ENCODE data around the gene CSPG4. TPM values are rescaled to one million over a fixed set of nuclear protein-coding genes. Genes with fewer than 3 reads are reported as not detected.
"Not testable (repeated sequence)": the region's sequence is repeated elsewhere in the genome, so short reads cannot be mapped to it uniquely, and the experiment has no call there.

The CSPG4 gene
- total RNA-seq, 2 experiments from 2014 or later, result 0.07 TPM; not detected in 1

- peaks cover 40% of the 10 kb centered on the region for H3K27me3 Mint-ChIP-seq
- H3K9me3 Mint-ChIP-seq (ENCODE audit: low read depth), result no peaks in the 10 kb centered on the region
- H3K4me1 Mint-ChIP-seq, result peaks cover 21% of the 10 kb centered on the region
- CTCF ChIA-PET, result no interaction called here
- no peak for DNase-seq
- ATAC-seq, result no peak
- no peak overlapping the region for H3K27ac Mint-ChIP-seq
- H3K36me3 Mint-ChIP-seq, result no peaks in the 10 kb centered on the region
- no peak overlapping the region for H3K4me3 Mint-ChIP-seq
These were observed 38.6 kb upstream of the CSPG4 start for GRCh38 chr15:75751116-75751875.

- Mint-ChIP-seq H3K27me3 (peaks cover 47% of the 10 kb centered on the region), H3K4me1 (peaks cover 21% of the 10 kb centered on the region), H3K4me3 (no peak overlapping the region), H3K27ac (no peak overlapping the region), H3K9me3 (ENCODE audit: low read depth) (no peaks in the 10 kb centered on the region), H3K36me3 (no peaks in the 10 kb centered on the region)
- DNase-seq (no peak), ATAC-seq (no peak)
- CTCF ChIA-PET, result interaction anchor here (0.8 kb wide), 1 partner anchor 12 kb away, joined by 3 read pairs; no protein-coding TSS in a partner anchor
These were observed 37.8 kb upstream of the CSPG4 start for GRCh38 chr15:75750261-75751050.

- Mint-ChIP-seq H3K27ac (no peak overlapping the region), H3K36me3 (no peaks in the 10 kb centered on the region), H3K9me3 (ENCODE audit: low read depth) (no peaks in the 10 kb centered on the region), H3K27me3 (peaks cover 51% of the 10 kb centered on the region), H3K4me1 (peaks cover 21% of the 10 kb centered on the region), H3K4me3 (no peak overlapping the region)
- DNase-seq (no peak), ATAC-seq (no peak)
- CTCF ChIA-PET, result interaction anchor here (0.8 kb wide), 1 partner anchor 11 kb away, joined by 3 read pairs; no protein-coding TSS in a partner anchor
These were observed 37.2 kb upstream of the CSPG4 start for GRCh38 chr15:75749820-75750219.

DNA sequence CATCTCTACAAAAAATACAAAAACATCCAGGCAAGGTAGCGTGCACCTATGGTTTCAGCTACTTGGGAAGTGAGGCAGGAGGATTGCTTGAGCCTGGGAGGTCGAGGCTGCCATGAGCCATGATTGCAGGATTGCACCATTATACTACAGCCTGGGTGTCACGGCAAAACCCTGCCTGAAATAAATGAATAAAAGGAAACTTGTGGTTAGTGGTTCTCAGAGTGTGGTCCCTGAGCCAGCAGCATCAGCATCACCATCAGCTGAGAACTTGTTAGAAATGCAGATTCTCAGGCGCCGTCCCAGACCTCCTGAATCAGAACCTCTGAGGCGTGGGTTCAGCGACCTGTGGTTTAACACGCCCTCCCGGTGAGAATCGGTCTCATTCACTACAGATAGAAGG lies 36.2 kb upstream of the CSPG4 start:
- Mint-ChIP-seq H3K27ac (peak overlapping the region; percentile 51), H3K4me1 (peaks cover 21% of the 10 kb centered on the region), H3K27me3 (peaks cover 51% of the 10 kb centered on the region)
- H3K9me3 Mint-ChIP-seq (ENCODE audit: low read depth); H3K4me3 Mint-ChIP-seq; H3K36me3 Mint-ChIP-seq: not testable (repeated sequence)
- DNase-seq (peak; percentile 82), ATAC-seq (peak; percentile 94)
- CTCF ChIA-PET, result interaction anchor here (0.9 kb wide), 1 partner anchor 9 kb away, joined by 3 read pairs; no protein-coding TSS in a partner anchor

DNA sequence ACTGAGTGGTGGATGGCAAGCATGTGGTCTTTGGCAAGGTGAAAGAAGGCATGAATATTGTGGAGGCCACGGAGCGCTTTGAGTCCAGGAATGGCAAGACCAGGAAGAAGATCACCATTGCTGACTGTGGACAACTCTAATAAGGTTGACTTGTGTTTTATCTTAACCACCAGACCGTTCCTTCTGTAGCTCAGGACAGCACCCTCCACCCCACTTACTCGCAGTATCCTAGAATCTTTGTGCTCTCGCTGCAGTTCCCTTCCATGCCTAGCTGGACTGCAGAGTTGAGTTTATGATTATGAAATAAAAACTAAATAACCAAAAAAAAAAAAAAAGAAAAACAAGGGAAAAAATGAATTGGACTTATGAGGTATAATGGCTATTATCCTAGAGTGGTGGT lies 34.5 kb upstream of the CSPG4 start:
- not testable (repeated sequence) for H3K9me3 Mint-ChIP-seq (ENCODE audit: low read depth); ATAC-seq
- H3K27me3 Mint-ChIP-seq, result peaks cover 61% of the 10 kb centered on the region

GRCh38 chr15:75745305-75745704 lies 32.7 kb upstream of the CSPG4 start:
- ATAC-seq (no peak), DNase-seq (no peak)
- Mint-ChIP-seq H3K27ac (no peak overlapping the region), H3K4me3 (no peak overlapping the region), H3K36me3 (no peaks in the 10 kb centered on the region), H3K9me3 (ENCODE audit: low read depth) (no peaks in the 10 kb centered on the region), H3K27me3 (peaks cover 60% of the 10 kb centered on the region), H3K4me1 (peaks cover 19% of the 10 kb centered on the region)
- CTCF ChIA-PET, result interaction anchor here (0.9 to 1.9 kb wide), 4 partner anchors 13 to 57 kb away, joined by 4 to 6 read pairs (median 4); no protein-coding TSS in a partner anchor

More for the DNA sequence above, 34.5 kb upstream of the CSPG4 start:
- H3K36me3 Mint-ChIP-seq, DNase-seq, H3K4me3 Mint-ChIP-seq, H3K27ac Mint-ChIP-seq: not testable (repeated sequence)
- CTCF ChIA-PET, result interaction anchor here (1.5 to 1.6 kb wide), 2 partner anchors 9 to 12 kb away, joined by 3 read pairs; no protein-coding TSS in a partner anchor
- H3K4me1 Mint-ChIP-seq, result peaks cover 21% of the 10 kb centered on the region

DNA sequence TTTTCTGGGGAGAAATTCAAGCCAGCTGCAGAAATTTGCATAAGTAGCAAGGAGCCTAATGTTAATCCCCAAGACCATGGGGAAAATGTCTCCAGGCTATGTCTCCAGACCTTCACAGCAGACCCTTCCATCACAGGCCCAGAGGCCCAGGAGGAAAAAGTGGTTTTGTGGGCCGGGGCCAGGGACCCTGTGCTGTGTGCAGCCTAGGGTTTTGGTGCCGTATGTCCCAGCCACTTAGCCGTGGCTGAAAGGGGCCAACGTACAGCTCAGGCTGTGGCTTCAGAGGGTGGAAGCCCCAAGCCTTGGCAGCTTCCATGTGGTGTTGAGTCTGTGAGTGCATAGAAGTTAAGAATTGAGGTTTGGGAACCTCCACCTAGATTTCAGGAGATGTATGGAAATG lies 29.7 kb upstream of the CSPG4 start:
- ATAC-seq; H3K36me3 Mint-ChIP-seq; H3K4me3 Mint-ChIP-seq; H3K9me3 Mint-ChIP-seq (ENCODE audit: low read depth); H3K27ac Mint-ChIP-seq; DNase-seq: not testable (repeated sequence)
- CTCF ChIA-PET, result interaction anchor here (1.2 to 1.8 kb wide), 2 partner anchors 10 to 59 kb away, joined by 3 to 5 read pairs; no protein-coding TSS in a partner anchor
- Mint-ChIP-seq H3K27me3 (peaks cover 64% of the 10 kb centered on the region), H3K4me1 (peaks cover 11% of the 10 kb centered on the region)

GRCh38 chr15:75739791-75740190 lies 27.1 kb upstream of the CSPG4 start:
- Mint-ChIP-seq H3K4me1 (peaks cover 11% of the 10 kb centered on the region), H3K27ac (no peak overlapping the region), H3K4me3 (peak overlapping the region; percentile 34), H3K36me3 (no peaks in the 10 kb centered on the region), H3K27me3 (peaks cover 49% of the 10 kb centered on the region), H3K9me3 (ENCODE audit: low read depth) (no peaks in the 10 kb centered on the region)
- CTCF ChIA-PET, result no interaction called here
- ATAC-seq (no peak), DNase-seq (no peak)

DNA sequence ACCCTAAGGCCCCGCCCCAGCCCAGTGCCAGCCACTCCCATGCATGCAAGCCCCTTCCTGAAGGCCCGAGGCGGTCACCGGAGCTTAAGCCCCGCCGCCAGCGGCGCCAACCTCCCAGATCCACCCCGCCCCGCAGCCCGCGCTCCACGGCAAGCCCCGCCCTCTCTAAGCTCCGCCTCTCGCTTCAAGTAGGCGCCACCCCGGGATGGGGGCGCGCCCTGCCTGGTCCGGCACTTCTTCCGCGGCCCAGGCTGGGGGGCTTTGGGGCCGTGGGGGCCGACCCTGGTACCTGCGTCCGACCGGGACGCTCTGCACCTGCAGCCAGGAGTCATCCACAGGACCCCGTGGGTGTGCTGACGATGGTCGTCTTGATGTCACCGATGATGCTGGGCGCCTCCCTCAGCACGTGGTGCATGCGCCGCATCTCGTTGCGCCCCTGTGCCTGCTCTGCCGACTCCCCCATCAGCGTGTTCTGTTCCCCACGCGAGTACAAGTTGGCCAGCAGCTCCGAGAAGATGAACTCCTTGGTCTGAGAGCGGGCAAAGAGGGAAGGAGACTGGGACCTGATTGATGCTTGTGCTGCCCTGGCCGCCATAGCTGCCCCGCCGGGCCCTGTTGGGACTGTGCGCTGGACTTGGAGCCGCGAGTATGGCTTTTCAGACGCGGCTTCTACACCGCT lies 26.1 kb upstream of the CSPG4 start:
- DNase-seq (peak; percentile 96), ATAC-seq (peak; percentile 99)
- Mint-ChIP-seq H3K27ac (peak overlapping the region; percentile 52), H3K27me3 (peaks cover 49% of the 10 kb centered on the region), H3K36me3 (no peaks in the 10 kb centered on the region), H3K4me3 (peak overlapping the region; percentile 80), H3K4me1 (peaks cover 11% of the 10 kb centered on the region), H3K9me3 (ENCODE audit: low read depth) (no peaks in the 10 kb centered on the region)
- CTCF ChIA-PET, result interaction anchor here (0.7 to 1.4 kb wide), 10 partner anchors 8 to 371 kb away, joined by 3 to 5 read pairs (median 3); no protein-coding TSS in a partner anchor

DNA sequence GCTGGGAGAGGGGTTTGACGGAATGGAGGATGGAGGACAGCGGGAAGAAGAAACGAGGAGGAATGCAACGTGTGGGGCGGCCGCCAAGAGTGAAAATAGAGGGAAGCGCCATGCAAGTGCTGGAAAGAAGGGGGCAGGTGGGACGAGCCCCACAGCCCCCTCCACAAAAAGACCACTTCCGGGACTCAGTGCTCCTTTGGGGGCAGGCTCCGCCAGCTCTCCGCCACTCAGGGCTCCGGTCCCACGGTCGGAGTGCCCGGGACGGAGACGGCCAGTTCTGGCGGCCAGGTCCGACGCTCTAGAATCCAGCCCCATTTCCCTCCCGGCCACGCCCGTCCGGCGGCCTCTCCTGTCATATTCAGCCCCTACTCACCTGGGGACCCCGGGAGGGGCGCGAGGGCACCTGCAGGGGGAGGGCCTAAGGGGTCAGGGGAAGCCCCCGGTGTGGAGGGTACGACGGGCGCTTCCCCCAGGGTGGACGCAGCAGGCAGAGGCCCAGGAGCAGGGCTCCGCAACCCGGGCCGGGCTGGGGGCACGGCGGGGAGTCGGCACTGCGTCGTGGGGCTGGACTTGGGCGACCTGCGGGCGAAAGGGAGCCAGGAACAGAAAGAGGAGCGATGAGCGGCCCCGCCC lies 25.5 kb upstream of the CSPG4 start:
- peak; percentile 1 for ATAC-seq
- Mint-ChIP-seq H3K36me3 (no peaks in the 10 kb centered on the region), H3K4me3 (peak overlapping the region; percentile 80), H3K27ac (peak overlapping the region; percentile 42), H3K4me1 (peaks cover 11% of the 10 kb centered on the region), H3K27me3 (peaks cover 44% of the 10 kb centered on the region), H3K9me3 (ENCODE audit: low read depth) (no peaks in the 10 kb centered on the region)
- no peak for DNase-seq
- CTCF ChIA-PET, result interaction anchor here (0.7 to 1.4 kb wide), 9 partner anchors 9 to 370 kb away, joined by 3 to 5 read pairs (median 3); no protein-coding TSS in a partner anchor

DNA sequence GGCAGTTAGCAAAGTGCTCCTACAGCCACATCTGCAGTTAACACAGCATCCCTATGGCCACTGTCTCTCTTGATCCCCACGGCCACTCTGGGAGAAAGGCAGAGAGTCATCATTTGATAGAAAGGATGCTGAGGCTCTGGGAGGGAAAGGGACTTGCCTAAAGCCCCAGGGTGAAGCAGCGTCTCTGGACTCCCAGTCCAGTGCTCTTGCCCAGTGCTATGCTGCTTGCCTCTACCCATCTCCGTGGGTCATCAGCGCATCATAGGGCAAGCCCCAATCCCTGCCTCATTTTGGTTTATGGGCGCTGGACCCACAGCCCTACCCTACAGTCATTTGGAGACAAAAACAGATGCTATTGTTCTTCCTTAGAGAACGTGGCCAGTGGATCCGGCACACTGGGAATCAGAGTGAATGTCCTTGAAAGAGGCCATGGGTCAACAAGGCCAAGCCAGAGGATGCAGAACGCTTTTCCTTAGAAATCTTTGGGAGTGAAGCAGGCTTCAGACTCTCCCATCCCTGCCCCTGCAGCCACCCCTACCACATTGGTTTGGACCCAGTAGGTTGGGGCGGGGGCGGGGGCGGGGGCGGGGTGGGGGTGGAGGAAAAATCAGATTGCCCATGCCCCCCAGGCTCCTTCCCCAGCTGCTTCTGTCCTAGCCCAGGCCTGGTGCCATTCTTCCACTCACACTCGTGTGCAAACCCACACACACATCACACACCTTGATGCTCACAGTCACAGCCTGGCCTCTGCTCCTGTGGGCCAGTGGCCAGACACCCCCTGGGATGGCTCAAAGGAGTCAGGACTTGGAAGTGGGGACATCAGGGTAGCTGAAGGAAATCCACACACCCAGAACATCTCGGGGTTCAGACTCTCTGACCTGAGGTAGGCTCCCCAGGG lies 24.7 kb upstream of the CSPG4 start:
- peak overlapping the region; percentile 42 for H3K27ac Mint-ChIP-seq
- not testable (repeated sequence) for H3K36me3 Mint-ChIP-seq; DNase-seq; ATAC-seq; H3K9me3 Mint-ChIP-seq (ENCODE audit: low read depth)
- peaks cover 17% of the 10 kb centered on the region for H3K4me1 Mint-ChIP-seq
- peaks cover 39% of the 10 kb centered on the region for H3K27me3 Mint-ChIP-seq
- CTCF ChIA-PET, result interaction anchor here (1.1 to 1.2 kb wide), 3 partner anchors 9 to 95 kb away, joined by 3 read pairs; no protein-coding TSS in a partner anchor
- peak overlapping the region; percentile 80 for H3K4me3 Mint-ChIP-seq

DNA sequence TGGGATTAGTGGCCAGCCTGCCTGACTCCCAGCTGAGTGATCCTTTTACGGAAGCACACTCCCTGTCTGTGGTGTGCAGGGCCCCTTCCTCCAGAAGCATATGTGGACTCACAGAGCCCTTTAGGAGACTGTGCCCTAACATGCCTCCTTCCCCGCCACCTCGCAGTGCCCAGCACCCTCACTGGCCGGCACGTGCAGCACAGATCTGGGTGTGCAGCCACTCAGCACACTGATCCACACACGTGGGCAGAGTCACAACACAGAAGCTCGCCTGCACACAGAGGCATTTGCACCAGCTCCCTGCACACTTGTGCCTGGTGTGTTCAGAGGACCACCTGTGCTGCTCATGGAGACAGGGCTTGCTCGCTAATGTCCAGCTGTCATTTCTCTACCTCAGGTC lies 23.6 kb upstream of the CSPG4 start:
- DNase-seq (no peak), ATAC-seq (no peak)
- Mint-ChIP-seq H3K27ac (no peak overlapping the region), H3K4me1 (peaks cover 23% of the 10 kb centered on the region), H3K36me3 (no peaks in the 10 kb centered on the region), H3K27me3 (peaks cover 36% of the 10 kb centered on the region), H3K9me3 (ENCODE audit: low read depth) (no peaks in the 10 kb centered on the region), H3K4me3 (no peak overlapping the region)
- CTCF ChIA-PET, result interaction anchor here (1.2 kb wide), 1 partner anchor 8 kb away, joined by 3 read pairs; no protein-coding TSS in a partner anchor
